ENCODE data around the gene CHADL. TPM values are rescaled to one million over a fixed set of nuclear protein-coding genes. Genes with fewer than 3 reads are reported as not detected.

CHADL gene
- total and polyA plus RNA-seq, 9 of the 15 experiments (the other 6 are each of a cell fraction or from before 2014, with no cell fraction given) = not detected

DNA sequence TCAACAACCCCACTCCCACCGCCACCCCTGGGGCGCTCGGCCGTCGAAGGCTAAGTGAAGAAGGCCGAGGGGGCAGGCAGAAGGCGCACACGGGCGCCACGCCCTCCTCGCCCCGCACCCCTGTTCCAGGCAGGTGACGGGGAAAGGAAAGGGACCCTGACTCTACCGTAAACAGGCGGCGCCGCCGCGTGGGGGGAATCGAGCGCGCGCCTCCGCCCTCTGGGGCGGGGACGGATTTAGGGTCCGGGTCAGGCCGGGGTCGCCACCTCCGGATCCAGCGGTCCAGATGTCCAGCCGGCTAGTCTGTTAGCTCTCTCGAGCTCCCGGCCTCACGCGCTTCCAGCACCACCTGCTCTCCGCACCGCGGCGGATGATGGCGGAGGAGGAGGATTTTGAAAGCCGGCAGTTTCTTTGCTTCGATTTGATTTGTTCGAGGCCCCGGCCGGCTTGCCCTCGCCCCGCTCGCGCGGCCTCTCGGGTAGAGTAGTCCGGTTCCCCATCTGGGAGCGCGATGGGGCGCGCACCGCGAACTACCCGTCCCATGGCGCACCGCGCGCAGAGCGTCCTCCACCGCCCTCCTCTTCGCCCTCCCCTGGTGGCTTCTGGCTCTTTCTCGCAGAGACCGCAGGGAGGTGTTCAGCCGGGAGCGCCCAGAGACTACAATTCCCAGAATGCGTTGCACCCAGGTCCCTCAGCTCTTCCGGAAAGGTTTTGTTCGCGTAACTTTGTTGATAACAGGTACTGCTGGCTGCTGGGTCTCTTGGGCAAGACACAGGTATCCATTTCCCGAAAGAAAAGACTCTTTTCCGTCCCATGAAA, 45.3 kb upstream of the CHADL start, which contains the start of gene RANGAP1 (continued):
- TF ChIP-seq RAD21 (CRISPR knock-in tag; conservative IDR thresholded peaks at IDR 0.05 in 1 of 2, IDR thresholded peaks at IDR 0.05 in 1 of 2) = no peak
- TF ChIP-seq, protein P1, sequence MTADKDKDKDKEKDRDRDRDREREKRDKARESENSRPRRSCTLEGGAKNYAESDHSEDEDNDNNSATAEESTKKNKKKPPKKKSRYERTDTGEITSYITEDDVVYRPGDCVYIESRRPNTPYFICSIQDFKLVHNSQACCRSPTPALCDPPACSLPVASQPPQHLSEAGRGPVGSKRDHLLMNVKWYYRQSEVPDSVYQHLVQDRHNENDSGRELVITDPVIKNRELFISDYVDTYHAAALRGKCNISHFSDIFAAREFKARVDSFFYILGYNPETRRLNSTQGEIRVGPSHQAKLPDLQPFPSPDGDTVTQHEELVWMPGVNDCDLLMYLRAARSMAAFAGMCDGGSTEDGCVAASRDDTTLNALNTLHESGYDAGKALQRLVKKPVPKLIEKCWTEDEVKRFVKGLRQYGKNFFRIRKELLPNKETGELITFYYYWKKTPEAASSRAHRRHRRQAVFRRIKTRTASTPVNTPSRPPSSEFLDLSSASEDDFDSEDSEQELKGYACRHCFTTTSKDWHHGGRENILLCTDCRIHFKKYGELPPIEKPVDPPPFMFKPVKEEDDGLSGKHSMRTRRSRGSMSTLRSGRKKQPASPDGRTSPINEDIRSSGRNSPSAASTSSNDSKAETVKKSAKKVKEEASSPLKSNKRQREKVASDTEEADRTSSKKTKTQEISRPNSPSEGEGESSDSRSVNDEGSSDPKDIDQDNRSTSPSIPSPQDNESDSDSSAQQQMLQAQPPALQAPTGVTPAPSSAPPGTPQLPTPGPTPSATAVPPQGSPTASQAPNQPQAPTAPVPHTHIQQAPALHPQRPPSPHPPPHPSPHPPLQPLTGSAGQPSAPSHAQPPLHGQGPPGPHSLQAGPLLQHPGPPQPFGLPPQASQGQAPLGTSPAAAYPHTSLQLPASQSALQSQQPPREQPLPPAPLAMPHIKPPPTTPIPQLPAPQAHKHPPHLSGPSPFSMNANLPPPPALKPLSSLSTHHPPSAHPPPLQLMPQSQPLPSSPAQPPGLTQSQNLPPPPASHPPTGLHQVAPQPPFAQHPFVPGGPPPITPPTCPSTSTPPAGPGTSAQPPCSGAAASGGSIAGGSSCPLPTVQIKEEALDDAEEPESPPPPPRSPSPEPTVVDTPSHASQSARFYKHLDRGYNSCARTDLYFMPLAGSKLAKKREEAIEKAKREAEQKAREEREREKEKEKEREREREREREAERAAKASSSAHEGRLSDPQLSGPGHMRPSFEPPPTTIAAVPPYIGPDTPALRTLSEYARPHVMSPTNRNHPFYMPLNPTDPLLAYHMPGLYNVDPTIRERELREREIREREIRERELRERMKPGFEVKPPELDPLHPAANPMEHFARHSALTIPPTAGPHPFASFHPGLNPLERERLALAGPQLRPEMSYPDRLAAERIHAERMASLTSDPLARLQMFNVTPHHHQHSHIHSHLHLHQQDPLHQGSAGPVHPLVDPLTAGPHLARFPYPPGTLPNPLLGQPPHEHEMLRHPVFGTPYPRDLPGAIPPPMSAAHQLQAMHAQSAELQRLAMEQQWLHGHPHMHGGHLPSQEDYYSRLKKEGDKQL (CRISPR knock-in tag; IDR thresholded peaks at IDR 0.05; ENCODE audit: borderline replicate concordance) = no peak
- no peak for TF ChIP-seq OTX1 (CRISPR knock-in tag; IDR thresholded peaks at IDR 0.05)
- no peak for TF ChIP-seq SMARCA4 (IDR thresholded peaks at IDR 0.05)
- TF ChIP-seq SRSF9 (IDR thresholded peaks at IDR 0.05; ENCODE audit: borderline replicate concordance, low read depth, low read length) = no peak
- TF ChIP-seq, protein P2, sequence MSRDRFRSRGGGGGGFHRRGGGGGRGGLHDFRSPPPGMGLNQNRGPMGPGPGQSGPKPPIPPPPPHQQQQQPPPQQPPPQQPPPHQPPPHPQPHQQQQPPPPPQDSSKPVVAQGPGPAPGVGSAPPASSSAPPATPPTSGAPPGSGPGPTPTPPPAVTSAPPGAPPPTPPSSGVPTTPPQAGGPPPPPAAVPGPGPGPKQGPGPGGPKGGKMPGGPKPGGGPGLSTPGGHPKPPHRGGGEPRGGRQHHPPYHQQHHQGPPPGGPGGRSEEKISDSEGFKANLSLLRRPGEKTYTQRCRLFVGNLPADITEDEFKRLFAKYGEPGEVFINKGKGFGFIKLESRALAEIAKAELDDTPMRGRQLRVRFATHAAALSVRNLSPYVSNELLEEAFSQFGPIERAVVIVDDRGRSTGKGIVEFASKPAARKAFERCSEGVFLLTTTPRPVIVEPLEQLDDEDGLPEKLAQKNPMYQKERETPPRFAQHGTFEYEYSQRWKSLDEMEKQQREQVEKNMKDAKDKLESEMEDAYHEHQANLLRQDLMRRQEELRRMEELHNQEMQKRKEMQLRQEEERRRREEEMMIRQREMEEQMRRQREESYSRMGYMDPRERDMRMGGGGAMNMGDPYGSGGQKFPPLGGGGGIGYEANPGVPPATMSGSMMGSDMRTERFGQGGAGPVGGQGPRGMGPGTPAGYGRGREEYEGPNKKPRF (IDR thresholded peaks at IDR 0.05; ENCODE audit: low read depth, low read length) = no peak
- no peak for TF ChIP-seq NFIC (IDR thresholded peaks at IDR 0.05)
- peak; percentile 81; the same call in 1 of the 2 replicates for TF ChIP-seq ZEB2 (IDR thresholded peaks at IDR 0.05)
- no peak for TF ChIP-seq ZZZ3 (IDR thresholded peaks at IDR 0.05)
- no peak for TF ChIP-seq JUNB (CRISPR knock-in tag; conservative IDR thresholded peaks at IDR 0.05)
- no peak for TF ChIP-seq PTBP1 (IDR thresholded peaks at IDR 0.05; ENCODE audit: low read depth, low read length)
- TF ChIP-seq ZNF507 (tag; conservative IDR thresholded peaks at IDR 0.05) = no peak
- TF ChIP-seq TAL1 (IDR thresholded peaks at IDR 0.05) = no peak
- no peak for TF ChIP-seq ZNF23 (CRISPR knock-in tag; IDR thresholded peaks at IDR 0.05)
- no peak for TF ChIP-seq PTTG1 (tag; IDR thresholded peaks at IDR 0.05; ENCODE audit: low read depth)
- TF ChIP-seq U2AF1 (optimal IDR thresholded peaks at IDR 0.05; ENCODE audit: low read depth, low read length) = peak; percentile 69
- TF ChIP-seq NR2C1 (IDR thresholded peaks at IDR 0.05) = peak; percentile 89
- TF ChIP-seq NR2C1 (tag; IDR thresholded peaks at IDR 0.05) = peak; percentile 95
- TF ChIP-seq FOXK1 (CRISPR knock-in tag; IDR thresholded peaks at IDR 0.05; ENCODE audit: borderline replicate concordance) = no peak
- no peak for TF ChIP-seq HNRNPH1 (optimal IDR thresholded peaks at IDR 0.05; ENCODE audit: low read depth, low read length)
- TF ChIP-seq FOXP1 (CRISPR knock-in tag; IDR thresholded peaks at IDR 0.05) = peak; percentile 14; the same call in 1 of the 2 replicates
- 0 out of 2 replicates have a peak, but pooled peaks have one; percentile 1 for TF ChIP-seq RNF2 (IDR thresholded peaks at IDR 0.05)
- TF ChIP-seq SMC3 (conservative IDR thresholded peaks at IDR 0.05; ENCODE audit: insufficient read depth, low read depth, low read length) = no peak
- no peak for TF ChIP-seq ZNF140 (CRISPR knock-in tag; IDR thresholded peaks at IDR 0.05)
